H9 (cell line): ENCODE data around the gene MOG. TPM values are rescaled to one million over a fixed set of nuclear protein-coding genes. Genes with fewer than 3 reads are reported as not detected.

Experiments used
- DNase-seq: peaks from one replicate; pipeline ENCODE4 v3.0.0-alpha.2; 2017
- H2AFZ ChIP-seq: one replicate; pipeline ENCODE4 v1.6.1; 2013; ENCODE audit warnings: mild to moderate bottlenecking, low read length, control low read depth, moderate library complexity
- H2AK5ac ChIP-seq: 2 replicates; pipeline ENCODE4 v1.6.1; 2013; ENCODE audit warnings: low read length, control low read depth, mixed read lengths; ENCODE audit not compliant: insufficient read length
- H2BK120ac ChIP-seq: one replicate; pipeline ENCODE4 v1.6.1; 2013; ENCODE audit warnings: low read depth, mild to moderate bottlenecking, low read length, control low read depth, inconsistent platforms; ENCODE audit not compliant: poor library complexity, severe bottlenecking
- H2BK12ac ChIP-seq: 2 replicates; pipeline ENCODE4 v1.6.1; 2013; ENCODE audit warnings: low read length, control low read depth, mixed read lengths, low read depth; ENCODE audit not compliant: insufficient read length
- H2BK15ac ChIP-seq: 2 replicates; pipeline ENCODE4 v1.6.1; 2013; ENCODE audit warnings: low read depth, low read length, control low read depth
- H2BK20ac ChIP-seq: one replicate; pipeline ENCODE4 v1.6.1; 2013; ENCODE audit warnings: low read depth, mild to moderate bottlenecking, low read length, control low read depth, inconsistent platforms; ENCODE audit not compliant: poor library complexity, severe bottlenecking
- H2BK5ac ChIP-seq: 2 replicates; pipeline ENCODE4 v1.6.1; 2013; ENCODE audit warnings: low read length, control low read depth, mixed read lengths; ENCODE audit not compliant: insufficient read length
- H3K14ac ChIP-seq: 2 replicates; pipeline ENCODE4 v1.6.1; 2013; ENCODE audit warnings: low read length, control low read depth; ENCODE audit not compliant: insufficient read depth
- H3K18ac ChIP-seq: 2 replicates; pipeline ENCODE4 v1.6.1; 2013; ENCODE audit warnings: low read depth, mild to moderate bottlenecking, mixed read lengths, low read length, control low read depth; ENCODE audit not compliant: insufficient read length
- H3K23ac ChIP-seq: 2 replicates; pipeline ENCODE4 v1.6.1; 2013; ENCODE audit warnings: low read length, control low read depth, mixed read lengths, low read depth; ENCODE audit not compliant: insufficient read length
- H3K23me2 ChIP-seq: 2 replicates; pipeline ENCODE4 v1.6.1; 2013; ENCODE audit warnings: low read depth, mild to moderate bottlenecking, mixed read lengths, low read length, control low read depth; ENCODE audit not compliant: insufficient read length, poor library complexity, severe bottlenecking
- H3K27ac ChIP-seq: 2 replicates; pipeline ENCODE4 v1.5.1; 2013; ENCODE audit warnings: low read length, control low read depth, mixed read lengths, low read depth; ENCODE audit not compliant: insufficient read length
- H3K27me3 ChIP-seq: 2 replicates; pipeline ENCODE4 v1.6.1; 2013; ENCODE audit warnings: low read length, control low read depth, inconsistent platforms; ENCODE audit not compliant: insufficient read depth
- H3K4ac ChIP-seq: 2 replicates; pipeline ENCODE4 v1.6.1; 2013; ENCODE audit warnings: low read depth, mild to moderate bottlenecking, control low read depth, inconsistent platforms, low read length, moderate library complexity
- H3K4me1 ChIP-seq: 2 replicates; pipeline ENCODE4 v1.6.1; 2013; ENCODE audit warnings: low read length, control low read depth, inconsistent platforms; ENCODE audit not compliant: insufficient read depth
- H3K4me2 ChIP-seq: 2 replicates; pipeline ENCODE4 v1.6.1; 2013; ENCODE audit warnings: low read length, control low read depth, mixed read lengths; ENCODE audit not compliant: insufficient read length, insufficient read depth
- H3K56ac ChIP-seq: 2 replicates; pipeline ENCODE4 v1.6.1; 2013; ENCODE audit warnings: low read depth, mild to moderate bottlenecking, mixed read lengths, low read length, control low read depth; ENCODE audit not compliant: insufficient read length
- H3K79me1 ChIP-seq: 2 replicates; pipeline ENCODE4 v1.6.1; 2013; ENCODE audit warnings: low read depth, mild to moderate bottlenecking, moderate library complexity, low read length, control low read depth, inconsistent platforms; ENCODE audit not compliant: insufficient read depth, poor library complexity, severe bottlenecking
- H3K79me2 ChIP-seq: 2 replicates; pipeline ENCODE4 v1.6.1; 2013; ENCODE audit warnings: low read length, control low read depth, inconsistent platforms; ENCODE audit not compliant: insufficient read depth
- H3K9ac ChIP-seq: 2 replicates; pipeline ENCODE4 v1.6.1; 2013; ENCODE audit warnings: low read length, control low read depth, mixed read lengths; ENCODE audit not compliant: insufficient read length; ENCODE audit errors: extremely low read depth
- H3K9me3 ChIP-seq: one replicate; pipeline ENCODE4 v1.6.1; 2013; ENCODE audit warnings: low read depth, low read length, inconsistent platforms; ENCODE audit not compliant: control insufficient read depth
- H3T11ph ChIP-seq: one replicate; pipeline ENCODE4 v1.6.1; 2013; ENCODE audit warnings: mild to moderate bottlenecking, low read length, control low read depth, inconsistent platforms
- H4K20me1 ChIP-seq: one replicate; pipeline ENCODE4 v1.6.1; 2013; ENCODE audit not compliant: control insufficient read depth, insufficient read length, insufficient read depth
- H4K5ac ChIP-seq: 2 replicates; pipeline ENCODE4 v1.6.1; 2013; ENCODE audit warnings: low read depth, mild to moderate bottlenecking, mixed read lengths, low read length, control low read depth; ENCODE audit not compliant: insufficient read length
- H4K8ac ChIP-seq: replicated peaks from 2 replicates; pipeline ENCODE4 v1.6.1; 2013; ENCODE audit warnings: low read length, control low read depth, mixed read lengths, low read depth; ENCODE audit not compliant: insufficient read length
- H4K91ac ChIP-seq: 2 replicates; pipeline ENCODE4 v1.6.1; 2013; ENCODE audit warnings: low read depth, mild to moderate bottlenecking, moderate library complexity, mixed read lengths, low read length, control low read depth; ENCODE audit not compliant: insufficient read length
- H3K27ac Mint-ChIP-seq, 3 experiments: 2 replicates in 2 of 3; 3 replicates in 1 of 3; pipeline ENCODE4 v1.8.0; 2020 to 2021; ENCODE audit warnings: mixed read lengths in 3 of 3, mild to moderate bottlenecking in 1 of 3, moderate library complexity in 1 of 3
- H3K27me3 Mint-ChIP-seq: 2 replicates; pipeline ENCODE4 v1.8.0; 2021; ENCODE audit warnings: low read depth, mild to moderate bottlenecking, moderate library complexity, mixed read lengths
- H3K36me3 Mint-ChIP-seq, 3 experiments: 2 replicates in 2 of 3; 3 replicates in 1 of 3; pipeline ENCODE4 v1.8.0; 2020 to 2021; ENCODE audit warnings: low read depth in 3 of 3, mixed read lengths in 3 of 3; ENCODE audit not compliant: insufficient read depth in 1 of 3
- H3K4me1 Mint-ChIP-seq, 2 experiments: 2 replicates each; pipeline ENCODE4 v1.8.0; 2020; ENCODE audit warnings: mixed read lengths in 2 of 2
- H3K4me3 Mint-ChIP-seq, 2 experiments: 2 replicates in 1 of 2; 3 replicates in 1 of 2; pipeline ENCODE4 v1.8.0; 2020 to 2021; ENCODE audit warnings: mild to moderate bottlenecking in 2 of 2, mixed read lengths in 2 of 2, moderate library complexity in 1 of 2
- H3K9me3 Mint-ChIP-seq, 2 experiments: 2 replicates in 1 of 2; 3 replicates in 1 of 2; pipeline ENCODE4 v1.8.0; 2020; ENCODE audit warnings: mild to moderate bottlenecking in 2 of 2, mixed read lengths in 2 of 2, moderate library complexity in 1 of 2
- WGBS: extraction: QIAGEN DNeasy Blood & Tissue Kit; methylation state at CpG from one replicate; pipeline ENCODE4 v1.1.7; 2013; ENCODE audit warnings: missing lambda C conversion rate, low lambda C conversion rate, mixed read lengths; ENCODE audit not compliant: insufficient read length; ENCODE audit errors: extremely low coverage; 5-methylcytosine and 5-hydroxymethylcytosine counted together
- total RNA-seq: library from RNA; stranded (reverse); gene quantifications from 2 replicates; pipeline ENCODE4 v1.2.1, GENCODE V29; 2021
- TF ChIP-seq, protein P1 (sequence below): fragments of 200-600 bp; sonication (generic); conservative IDR thresholded peaks from 3 replicates; pipeline ENCODE4 v1.8.0; 2021; ENCODE audit warnings: antibody characterized with exemption, mild to moderate bottlenecking

MOG gene
- total RNA-seq, 1 experiment from 2014 or later = 0.55 TPM

GRCh38 chr6:29624520-29624961, 32.4 kb upstream of the MOG start:
- H3K9me3 Mint-ChIP-seq = no peaks in the 10 kb centered on the region
- Histone ChIP-seq H3K27ac (no peak overlapping the region), H3K23me2 (peaks cover 19% of the 10 kb centered on the region), H2BK20ac (no peak overlapping the region), H3K9me3 (no peaks in the 10 kb centered on the region), H4K8ac (no peak overlapping the region), H4K91ac (no peak overlapping the region), H2AK5ac (no peak overlapping the region), H2BK120ac (no peak overlapping the region), H4K20me1 (no peaks in the 10 kb centered on the region), H2BK15ac (no peak overlapping the region), H2BK12ac (no peak overlapping the region), H2BK5ac (no peak overlapping the region), H3K79me2 (peaks cover 7% of the 10 kb centered on the region; the same call in 1 of the 2 replicates), H3K9ac (no peak overlapping the region), H3K79me1 (no peaks in the 10 kb centered on the region), H3K18ac (no peak overlapping the region), H3K4me2 (peak overlapping the region; percentile 90), H2AFZ (no peak overlapping the region), H3K56ac (no peak overlapping the region), H3K14ac (no peak overlapping the region), H3K27me3 (no peaks in the 10 kb centered on the region), H3K23ac (no peak overlapping the region), H4K5ac (no peak overlapping the region), H3K4ac (no peak overlapping the region), H3T11ph (no peak overlapping the region), H3K4me1 (peaks cover 17% of the 10 kb centered on the region; the same call in 1 of the 2 replicates)
- no peaks in the 10 kb centered on the region for H3K27me3 Mint-ChIP-seq
- peaks cover 43 to 70% (median 48%) of the 10 kb centered on the region in 3 experiments; a peak in 6 of 7 replicates for H3K36me3 Mint-ChIP-seq
- TF ChIP-seq, protein P1, sequence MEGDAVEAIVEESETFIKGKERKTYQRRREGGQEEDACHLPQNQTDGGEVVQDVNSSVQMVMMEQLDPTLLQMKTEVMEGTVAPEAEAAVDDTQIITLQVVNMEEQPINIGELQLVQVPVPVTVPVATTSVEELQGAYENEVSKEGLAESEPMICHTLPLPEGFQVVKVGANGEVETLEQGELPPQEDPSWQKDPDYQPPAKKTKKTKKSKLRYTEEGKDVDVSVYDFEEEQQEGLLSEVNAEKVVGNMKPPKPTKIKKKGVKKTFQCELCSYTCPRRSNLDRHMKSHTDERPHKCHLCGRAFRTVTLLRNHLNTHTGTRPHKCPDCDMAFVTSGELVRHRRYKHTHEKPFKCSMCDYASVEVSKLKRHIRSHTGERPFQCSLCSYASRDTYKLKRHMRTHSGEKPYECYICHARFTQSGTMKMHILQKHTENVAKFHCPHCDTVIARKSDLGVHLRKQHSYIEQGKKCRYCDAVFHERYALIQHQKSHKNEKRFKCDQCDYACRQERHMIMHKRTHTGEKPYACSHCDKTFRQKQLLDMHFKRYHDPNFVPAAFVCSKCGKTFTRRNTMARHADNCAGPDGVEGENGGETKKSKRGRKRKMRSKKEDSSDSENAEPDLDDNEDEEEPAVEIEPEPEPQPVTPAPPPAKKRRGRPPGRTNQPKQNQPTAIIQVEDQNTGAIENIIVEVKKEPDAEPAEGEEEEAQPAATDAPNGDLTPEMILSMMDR = no peak
- WGBS = no CpG with 5 or more reads among the region's 3 CpGs
- peak overlapping the region; percentile 88 to 92 for H3K4me3 Mint-ChIP-seq
- peak overlapping the region; percentile 40 to 96 (median 54); a peak in 6 of 7 replicates for H3K27ac Mint-ChIP-seq
- H3K4me1 Mint-ChIP-seq = peaks cover 61 to 78% of the 10 kb centered on the region in 2 experiments
- DNase-seq = peak; percentile 45
